Activated T-helper 1 cell treated with Interleukin-2 at 50 U/mL for 16 hours (primary cell): Measurements from ENCODE around the gene LRRC37A3.
A peak's percentile ranks its signal among the peaks of the same experiment; 100 is the strongest.
"Not testable (repeated sequence)": the region's sequence is repeated elsewhere in the genome, so short reads cannot be mapped to it uniquely, and the experiment has no call there.

Experiments used
- DNase-seq: peaks from one replicate; pipeline ENCODE4 v3.0.0-alpha.2; 2020; ENCODE audit warnings: low read depth

The LRRC37A3 gene

GRCh38 chr17:64834060-64834459 is 85.2 kb downstream of the LRRC37A3 start:
- not testable (repeated sequence) for DNase-seq

- DNase-seq = not testable (repeated sequence)
Observed at GRCh38 chr17:64830631-64831040, 88.6 kb downstream of the LRRC37A3 start.

GRCh38 chr17:64829824-64830630 is 89.3 kb downstream of the LRRC37A3 start:
- not testable (repeated sequence) for DNase-seq

GRCh38 chr17:64829068-64829467 is 90.2 kb downstream of the LRRC37A3 start:
- not testable (repeated sequence) for DNase-seq

- not testable (repeated sequence) for DNase-seq
Observed at GRCh38 chr17:64818904-64819303, 100.4 kb downstream of the LRRC37A3 start.

- DNase-seq = not testable (repeated sequence)
Observed at GRCh38 chr17:64815833-64816198, 103.5 kb downstream of the LRRC37A3 start.

GRCh38 chr17:64814993-64815832 is 104.1 kb downstream of the LRRC37A3 start:
- not testable (repeated sequence) for DNase-seq

GRCh38 chr17:64808178-64808977 is 110.9 kb downstream of the LRRC37A3 start:
- DNase-seq = peak; percentile 26
